ENCODE data around the gene CACHD1. TPM values are rescaled to one million over a fixed set of nuclear protein-coding genes. Genes with fewer than 3 reads are reported as not detected.
A peak's percentile ranks its signal among the peaks of the same experiment; 100 is the strongest.
"Not testable (repeated sequence)": the region's sequence is repeated elsewhere in the genome, so short reads cannot be mapped to it uniquely, and the experiment has no call there.

The CACHD1 gene
- total RNA-seq, 1 experiment from 2014 or later, result 29.9 TPM

DNA sequence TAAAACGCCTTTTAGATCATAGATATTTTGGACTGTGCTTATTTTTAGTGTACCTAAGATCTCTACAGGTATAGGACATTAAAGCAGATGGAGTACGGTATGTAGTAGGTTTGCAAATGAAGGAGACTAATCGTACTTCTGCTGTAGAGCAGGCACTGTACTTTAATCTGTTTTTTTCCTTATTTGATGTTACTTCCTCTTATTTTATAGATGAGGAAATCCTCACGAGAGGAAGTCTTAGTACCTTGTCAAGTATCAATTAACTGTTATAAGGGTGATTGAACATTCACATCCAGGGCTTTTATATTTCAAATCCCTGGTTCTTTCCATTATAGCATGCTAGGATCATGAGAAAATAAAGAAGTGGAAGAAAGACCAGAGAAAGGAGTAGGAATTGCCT is 41.1 kb downstream of the CACHD1 start:
- no TSS peak for BruUV-seq (replicated peaks)
- DNase-seq (ENCODE audit: low read depth, low spot score) (no peak), ATAC-seq (no peak)
- TF ChIP-seq POLR2AphosphoS5 (IDR thresholded peaks at IDR 0.05; ENCODE audit: low read depth, low read length) (no peak), TCF7L2 (IDR thresholded peaks at IDR 0.05; ENCODE audit: low read depth, low read length) (no peak), SIN3A (IDR thresholded peaks at IDR 0.05; ENCODE audit: borderline replicate concordance, insufficient read depth, low read depth, low read length) (no peak)
- TF ChIP-seq, protein P1, sequence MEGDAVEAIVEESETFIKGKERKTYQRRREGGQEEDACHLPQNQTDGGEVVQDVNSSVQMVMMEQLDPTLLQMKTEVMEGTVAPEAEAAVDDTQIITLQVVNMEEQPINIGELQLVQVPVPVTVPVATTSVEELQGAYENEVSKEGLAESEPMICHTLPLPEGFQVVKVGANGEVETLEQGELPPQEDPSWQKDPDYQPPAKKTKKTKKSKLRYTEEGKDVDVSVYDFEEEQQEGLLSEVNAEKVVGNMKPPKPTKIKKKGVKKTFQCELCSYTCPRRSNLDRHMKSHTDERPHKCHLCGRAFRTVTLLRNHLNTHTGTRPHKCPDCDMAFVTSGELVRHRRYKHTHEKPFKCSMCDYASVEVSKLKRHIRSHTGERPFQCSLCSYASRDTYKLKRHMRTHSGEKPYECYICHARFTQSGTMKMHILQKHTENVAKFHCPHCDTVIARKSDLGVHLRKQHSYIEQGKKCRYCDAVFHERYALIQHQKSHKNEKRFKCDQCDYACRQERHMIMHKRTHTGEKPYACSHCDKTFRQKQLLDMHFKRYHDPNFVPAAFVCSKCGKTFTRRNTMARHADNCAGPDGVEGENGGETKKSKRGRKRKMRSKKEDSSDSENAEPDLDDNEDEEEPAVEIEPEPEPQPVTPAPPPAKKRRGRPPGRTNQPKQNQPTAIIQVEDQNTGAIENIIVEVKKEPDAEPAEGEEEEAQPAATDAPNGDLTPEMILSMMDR (IDR thresholded peaks at IDR 0.05), result no peak
- TF ChIP-seq, protein P2, sequence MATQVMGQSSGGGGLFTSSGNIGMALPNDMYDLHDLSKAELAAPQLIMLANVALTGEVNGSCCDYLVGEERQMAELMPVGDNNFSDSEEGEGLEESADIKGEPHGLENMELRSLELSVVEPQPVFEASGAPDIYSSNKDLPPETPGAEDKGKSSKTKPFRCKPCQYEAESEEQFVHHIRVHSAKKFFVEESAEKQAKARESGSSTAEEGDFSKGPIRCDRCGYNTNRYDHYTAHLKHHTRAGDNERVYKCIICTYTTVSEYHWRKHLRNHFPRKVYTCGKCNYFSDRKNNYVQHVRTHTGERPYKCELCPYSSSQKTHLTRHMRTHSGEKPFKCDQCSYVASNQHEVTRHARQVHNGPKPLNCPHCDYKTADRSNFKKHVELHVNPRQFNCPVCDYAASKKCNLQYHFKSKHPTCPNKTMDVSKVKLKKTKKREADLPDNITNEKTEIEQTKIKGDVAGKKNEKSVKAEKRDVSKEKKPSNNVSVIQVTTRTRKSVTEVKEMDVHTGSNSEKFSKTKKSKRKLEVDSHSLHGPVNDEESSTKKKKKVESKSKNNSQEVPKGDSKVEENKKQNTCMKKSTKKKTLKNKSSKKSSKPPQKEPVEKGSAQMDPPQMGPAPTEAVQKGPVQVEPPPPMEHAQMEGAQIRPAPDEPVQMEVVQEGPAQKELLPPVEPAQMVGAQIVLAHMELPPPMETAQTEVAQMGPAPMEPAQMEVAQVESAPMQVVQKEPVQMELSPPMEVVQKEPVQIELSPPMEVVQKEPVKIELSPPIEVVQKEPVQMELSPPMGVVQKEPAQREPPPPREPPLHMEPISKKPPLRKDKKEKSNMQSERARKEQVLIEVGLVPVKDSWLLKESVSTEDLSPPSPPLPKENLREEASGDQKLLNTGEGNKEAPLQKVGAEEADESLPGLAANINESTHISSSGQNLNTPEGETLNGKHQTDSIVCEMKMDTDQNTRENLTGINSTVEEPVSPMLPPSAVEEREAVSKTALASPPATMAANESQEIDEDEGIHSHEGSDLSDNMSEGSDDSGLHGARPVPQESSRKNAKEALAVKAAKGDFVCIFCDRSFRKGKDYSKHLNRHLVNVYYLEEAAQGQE (IDR thresholded peaks at IDR 0.05; ENCODE audit: insufficient read depth in 1 of 2, low read depth in 2 of 2, low read length in 1 of 2), result no peak
- no peaks in the 10 kb centered on the region for H3K36me3 ChIP-seq (ENCODE audit: control insufficient read depth, insufficient read depth, low read length)
- 0 out of 2 replicates have a peak overlapping the region, but pooled peaks have one; percentile 17 for H3K27ac ChIP-seq (ENCODE audit: low read length)
- POLR2A ChIA-PET, result no interaction called here
- intact Hi-C loops (cut with micrococcal nuclease; ENCODE audit: unreplicated experiment) (no loop called here), in situ Hi-C loops (cut with HindIII; ENCODE audit: low pct_unique_long_range_greater_than_20kb, low sequenced_read_pairs) (no loop called here)
- no peak overlapping the region for H3K4me3 ChIP-seq (ENCODE audit: low read depth in 2 of 2, low read length in 2 of 2)
- CTCF ChIA-PET, result no interaction called here
- H3K9me3 ChIP-seq (ENCODE audit: control insufficient read depth, insufficient read depth, low read depth, low read length), result no peaks in the 10 kb centered on the region
- no peaks in the 10 kb centered on the region for H3K27me3 ChIP-seq (ENCODE audit: control insufficient read depth, insufficient read depth, low read length)
- H3K4me1 ChIP-seq (ENCODE audit: control insufficient read depth, insufficient read depth, low read length), result peaks cover 43% of the 10 kb centered on the region

DNA sequence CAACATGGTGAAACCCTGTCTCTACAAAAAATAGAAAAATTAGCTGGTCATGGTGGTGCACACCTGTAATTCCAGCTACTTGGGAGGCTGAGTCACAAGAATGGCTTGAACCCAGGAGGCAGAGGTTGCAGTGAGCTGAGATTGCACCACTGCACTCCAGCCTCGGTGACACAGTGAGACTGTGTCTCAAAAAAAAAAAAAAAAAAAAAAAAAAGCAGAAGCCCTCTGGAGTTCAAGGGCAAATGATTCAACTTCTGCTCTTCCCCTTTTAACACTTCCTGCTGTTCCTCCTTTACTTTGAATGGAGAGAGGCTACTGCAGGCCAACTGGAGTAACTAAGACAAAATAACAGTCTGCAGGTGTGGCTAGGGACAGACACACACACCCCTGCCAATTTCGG is 42.3 kb downstream of the CACHD1 start:
- H3K9me3 ChIP-seq (ENCODE audit: control insufficient read depth, insufficient read depth, low read depth, low read length); DNase-seq (ENCODE audit: low read depth, low spot score); H3K27me3 ChIP-seq (ENCODE audit: control insufficient read depth, insufficient read depth, low read length); BruUV-seq (replicated peaks); H3K4me3 ChIP-seq (ENCODE audit: low read depth in 2 of 2, low read length in 2 of 2); H3K36me3 ChIP-seq (ENCODE audit: control insufficient read depth, insufficient read depth, low read length); H3K27ac ChIP-seq (ENCODE audit: low read length); CTCF ChIA-PET; in situ Hi-C loops (cut with HindIII; ENCODE audit: low pct_unique_long_range_greater_than_20kb, low sequenced_read_pairs); POLR2A ChIA-PET; ATAC-seq; intact Hi-C loops (cut with micrococcal nuclease; ENCODE audit: unreplicated experiment): not testable (repeated sequence)
- peaks cover 39% of the 10 kb centered on the region for H3K4me1 ChIP-seq (ENCODE audit: control insufficient read depth, insufficient read depth, low read length)

DNA sequence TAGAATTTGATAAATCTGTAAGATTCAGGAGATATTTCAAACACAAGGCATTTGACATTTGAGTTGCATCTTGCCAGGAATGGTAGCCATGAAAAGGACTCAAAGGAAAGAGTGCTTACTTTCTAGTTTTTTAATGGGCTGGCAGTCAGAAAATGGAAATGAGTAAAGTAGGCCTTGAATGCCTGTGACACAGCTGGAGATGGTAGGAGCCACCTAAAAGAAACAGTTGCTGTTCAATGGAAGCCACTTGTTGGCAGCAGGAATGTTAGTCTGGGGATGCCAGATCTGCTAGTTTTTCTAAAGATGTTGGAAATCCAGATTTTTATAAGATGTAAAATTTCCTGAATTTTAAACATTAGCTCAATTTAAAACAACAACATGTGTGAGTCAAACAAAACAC is 43.6 kb downstream of the CACHD1 start:
- Histone ChIP-seq H3K27ac (ENCODE audit: low read length) (peak overlapping the region; percentile 60; the same call in 1 of the 2 replicates), H3K4me3 (ENCODE audit: low read depth in 2 of 2, low read length in 2 of 2) (no peak overlapping the region), H3K27me3 (ENCODE audit: control insufficient read depth, insufficient read depth, low read length) (no peaks in the 10 kb centered on the region), H3K4me1 (ENCODE audit: control insufficient read depth, insufficient read depth, low read length) (peaks cover 37% of the 10 kb centered on the region), H3K36me3 (ENCODE audit: control insufficient read depth, insufficient read depth, low read length) (no peaks in the 10 kb centered on the region), H3K9me3 (ENCODE audit: control insufficient read depth, insufficient read depth, low read depth, low read length) (no peaks in the 10 kb centered on the region)
- DNase-seq (ENCODE audit: low read depth, low spot score) (no peak), ATAC-seq (no peak)
- in situ Hi-C loops (cut with HindIII; ENCODE audit: low pct_unique_long_range_greater_than_20kb, low sequenced_read_pairs), result no loop called here
- CTCF ChIA-PET, result no interaction called here
- POLR2A ChIA-PET, result interaction anchor here (0.6 kb wide), 1 partner anchor 38 kb away, joined by 3 read pairs; no protein-coding TSS in a partner anchor
- no TSS peak for BruUV-seq (replicated peaks)
- intact Hi-C loops (cut with micrococcal nuclease; ENCODE audit: unreplicated experiment), result no loop called here
- TF ChIP-seq POLR2AphosphoS5 (IDR thresholded peaks at IDR 0.05; ENCODE audit: low read depth, low read length) (no peak), SIN3A (IDR thresholded peaks at IDR 0.05; ENCODE audit: borderline replicate concordance, insufficient read depth, low read depth, low read length) (no peak), TCF7L2 (IDR thresholded peaks at IDR 0.05; ENCODE audit: low read depth, low read length) (no peak)
- TF ChIP-seq, protein P2 (IDR thresholded peaks at IDR 0.05; ENCODE audit: insufficient read depth in 1 of 2, low read depth in 2 of 2, low read length in 1 of 2), result no peak
- TF ChIP-seq, protein P1 (IDR thresholded peaks at IDR 0.05), result no peak
